Medulla oblongata (tissue), 1 donor: ENCODE data around the gene TULP4.
A peak's percentile ranks its signal among the peaks of the same experiment; 100 is the strongest.

Source experiments
- DNase-seq: peaks from one replicate; pipeline ENCODE4 v3.0.0-alpha.2; 2015; ENCODE audit errors: extremely low spot score

The TULP4 gene

GRCh38 chr6:158312165-158312564 is at the start of gene TULP4:
TSS of gene TULP4 (plus strand) at chr6:158312465. CDS start at chr6:158314017, 1,552 bp downstream.
- DNase-seq, result no peak

- no peak for DNase-seq
Observed at GRCh38 chr6:158262755-158263154, 49.5 kb upstream of the TULP4 start.

- DNase-seq, result no peak
Observed at GRCh38 chr6:158264180-158264579, 48.1 kb upstream of the TULP4 start.

- DNase-seq, result no peak
Observed at GRCh38 chr6:158266131-158266530, 46.1 kb upstream of the TULP4 start.

- DNase-seq, result no peak
Observed at GRCh38 chr6:158268361-158269147, 43.7 kb upstream of the TULP4 start.

- DNase-seq, result no peak
Observed at GRCh38 chr6:158269657-158270056, 42.6 kb upstream of the TULP4 start.

GRCh38 chr6:158270389-158271127 is 41.7 kb upstream of the TULP4 start:
- DNase-seq, result no peak

GRCh38 chr6:158272324-158272723 is 39.9 kb upstream of the TULP4 start:
- DNase-seq, result no peak

- DNase-seq, result no peak
Observed at GRCh38 chr6:158278004-158278403, 34.3 kb upstream of the TULP4 start.

GRCh38 chr6:158279615-158280014 is 32.6 kb upstream of the TULP4 start:
- no peak for DNase-seq

- peak; percentile 35 for DNase-seq
Observed at GRCh38 chr6:158283304-158283980, 28.8 kb upstream of the TULP4 start.

- peak; percentile 72 for DNase-seq
Observed at GRCh38 chr6:158284007-158284875, 28.0 kb upstream of the TULP4 start.

- peak; percentile 48 for DNase-seq
Observed at GRCh38 chr6:158284876-158285655, 27.2 kb upstream of the TULP4 start.

GRCh38 chr6:158285656-158286021 is 26.6 kb upstream of the TULP4 start:
- DNase-seq, result no peak

GRCh38 chr6:158286413-158286812 is 25.9 kb upstream of the TULP4 start:
- DNase-seq, result no peak

GRCh38 chr6:158287047-158287446 is 25.2 kb upstream of the TULP4 start:
- no peak for DNase-seq

- DNase-seq, result no peak
Observed at GRCh38 chr6:158290040-158290439, 22.2 kb upstream of the TULP4 start.

GRCh38 chr6:158290659-158291058 is 21.6 kb upstream of the TULP4 start:
- DNase-seq, result no peak

GRCh38 chr6:158292016-158292415 is 20.2 kb upstream of the TULP4 start:
- DNase-seq, result no peak

GRCh38 chr6:158293122-158293521 is 19.1 kb upstream of the TULP4 start:
- no peak for DNase-seq
